GM12801 (cell line): ENCODE results near the gene SH3PXD2A.

ENCODE experiments used
- TF ChIP-seq, protein P1 (sequence below): IDR thresholded peaks from one replicate; pipeline ENCODE4 v1.5.1; 2011; ENCODE audit warnings: control low read depth; ENCODE audit not compliant: insufficient read length; ENCODE audit errors: extremely low read depth

SH3PXD2A gene

DNA sequence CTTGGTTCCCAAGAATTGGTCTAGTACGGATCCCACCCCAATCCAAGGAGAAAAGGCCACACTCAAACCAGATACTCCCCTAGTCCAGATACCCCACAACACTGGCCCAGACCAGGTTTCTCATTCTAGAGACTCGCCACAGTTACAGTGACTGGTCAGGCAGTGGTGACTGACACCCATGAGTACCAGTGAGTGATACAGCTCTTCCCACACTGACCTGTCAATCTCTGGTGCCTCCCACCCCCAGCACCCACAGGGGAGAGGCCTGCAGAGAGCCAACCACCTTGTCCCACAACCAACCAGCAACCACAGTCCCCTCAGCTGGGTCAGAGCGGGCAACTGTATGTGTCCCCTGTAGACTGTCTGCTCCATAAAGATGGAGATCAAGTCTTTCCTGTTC lies 209.1 kb downstream of the SH3PXD2A start:
- TF ChIP-seq, protein P1, sequence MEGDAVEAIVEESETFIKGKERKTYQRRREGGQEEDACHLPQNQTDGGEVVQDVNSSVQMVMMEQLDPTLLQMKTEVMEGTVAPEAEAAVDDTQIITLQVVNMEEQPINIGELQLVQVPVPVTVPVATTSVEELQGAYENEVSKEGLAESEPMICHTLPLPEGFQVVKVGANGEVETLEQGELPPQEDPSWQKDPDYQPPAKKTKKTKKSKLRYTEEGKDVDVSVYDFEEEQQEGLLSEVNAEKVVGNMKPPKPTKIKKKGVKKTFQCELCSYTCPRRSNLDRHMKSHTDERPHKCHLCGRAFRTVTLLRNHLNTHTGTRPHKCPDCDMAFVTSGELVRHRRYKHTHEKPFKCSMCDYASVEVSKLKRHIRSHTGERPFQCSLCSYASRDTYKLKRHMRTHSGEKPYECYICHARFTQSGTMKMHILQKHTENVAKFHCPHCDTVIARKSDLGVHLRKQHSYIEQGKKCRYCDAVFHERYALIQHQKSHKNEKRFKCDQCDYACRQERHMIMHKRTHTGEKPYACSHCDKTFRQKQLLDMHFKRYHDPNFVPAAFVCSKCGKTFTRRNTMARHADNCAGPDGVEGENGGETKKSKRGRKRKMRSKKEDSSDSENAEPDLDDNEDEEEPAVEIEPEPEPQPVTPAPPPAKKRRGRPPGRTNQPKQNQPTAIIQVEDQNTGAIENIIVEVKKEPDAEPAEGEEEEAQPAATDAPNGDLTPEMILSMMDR, result no peak

DNA sequence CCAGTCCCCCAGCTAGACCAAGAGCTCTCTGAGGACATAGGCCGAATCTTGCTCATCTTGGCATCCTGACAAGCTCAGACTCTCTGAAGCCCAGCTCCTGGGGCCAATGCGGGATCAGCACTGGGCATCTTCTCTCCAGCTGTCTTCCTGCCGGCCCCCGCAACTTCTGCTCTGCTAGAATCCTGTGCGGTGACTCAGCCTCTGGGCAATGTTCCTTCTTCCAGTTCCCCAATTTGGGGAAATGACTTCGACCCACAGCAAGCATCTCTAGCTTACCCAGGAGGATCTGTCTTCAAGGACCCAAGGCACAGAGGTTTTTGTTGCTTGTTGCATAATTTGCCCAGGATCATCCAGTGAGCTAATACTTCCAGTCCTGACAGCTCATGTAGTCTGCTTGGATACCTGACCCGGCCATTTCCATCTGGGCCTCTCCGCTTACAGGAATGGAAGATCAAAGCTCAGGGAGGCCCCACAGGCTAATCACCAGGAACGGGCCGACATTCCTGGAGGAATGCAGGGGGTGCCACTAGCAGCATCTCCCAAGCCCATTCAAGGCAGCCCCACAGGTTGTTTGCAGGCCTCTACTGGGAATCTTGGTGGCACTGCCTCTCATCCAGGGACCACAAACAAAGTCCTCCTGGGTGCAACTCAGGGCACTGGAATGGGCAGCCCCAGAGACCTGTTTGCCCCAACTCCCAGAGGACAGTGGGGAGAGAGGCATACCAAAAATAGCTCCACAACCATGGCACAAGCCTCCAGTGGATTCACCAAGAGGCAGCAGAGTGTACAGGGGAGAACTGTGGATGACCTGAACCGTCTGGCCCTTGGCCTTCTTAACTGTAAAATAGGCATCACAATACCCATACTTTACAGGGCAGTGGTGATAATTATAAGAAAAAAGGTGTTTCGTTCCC lies 210.0 kb downstream of the SH3PXD2A start:
- TF ChIP-seq, protein P1, result no peak

DNA sequence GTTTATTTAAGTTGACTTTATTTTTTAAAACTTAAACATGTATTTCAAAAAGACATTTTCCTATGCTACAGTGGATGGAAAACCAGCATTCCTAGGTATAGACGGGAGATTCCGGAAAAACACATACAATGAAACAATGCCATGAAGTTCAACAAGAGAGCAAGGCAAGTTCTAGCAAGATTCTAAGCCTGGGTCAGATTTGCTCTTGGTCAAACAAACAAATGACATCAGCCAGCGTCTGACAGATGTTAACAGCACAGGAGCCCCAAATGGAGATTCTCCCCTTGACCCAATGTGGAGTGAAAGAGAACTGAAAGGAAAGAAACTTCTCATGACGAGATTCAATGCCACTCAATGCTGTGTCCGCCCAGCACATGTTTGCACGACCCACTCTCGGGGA lies 212.0 kb downstream of the SH3PXD2A start:
- TF ChIP-seq, protein P1, result no peak

DNA sequence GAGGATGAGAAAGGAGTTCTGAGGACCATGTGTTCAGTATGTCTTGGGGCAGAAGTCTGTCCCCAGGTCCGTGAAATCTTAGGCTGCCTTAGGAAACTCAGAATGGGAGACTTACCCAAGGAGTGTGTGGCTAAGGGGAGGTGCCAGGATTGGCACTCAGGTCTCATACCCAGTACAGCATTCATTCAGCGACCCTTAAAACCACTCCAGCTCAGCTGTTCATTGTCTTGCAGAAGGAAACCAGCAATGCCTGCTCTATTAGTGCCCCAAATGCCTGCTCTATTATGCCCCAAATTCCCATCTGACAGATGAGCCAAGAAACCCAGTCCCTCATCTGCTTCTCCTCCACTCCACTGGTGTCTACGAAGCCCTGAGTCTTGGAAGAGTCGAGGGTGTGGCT lies 214.1 kb downstream of the SH3PXD2A start:
- TF ChIP-seq, protein P1, result no peak

DNA sequence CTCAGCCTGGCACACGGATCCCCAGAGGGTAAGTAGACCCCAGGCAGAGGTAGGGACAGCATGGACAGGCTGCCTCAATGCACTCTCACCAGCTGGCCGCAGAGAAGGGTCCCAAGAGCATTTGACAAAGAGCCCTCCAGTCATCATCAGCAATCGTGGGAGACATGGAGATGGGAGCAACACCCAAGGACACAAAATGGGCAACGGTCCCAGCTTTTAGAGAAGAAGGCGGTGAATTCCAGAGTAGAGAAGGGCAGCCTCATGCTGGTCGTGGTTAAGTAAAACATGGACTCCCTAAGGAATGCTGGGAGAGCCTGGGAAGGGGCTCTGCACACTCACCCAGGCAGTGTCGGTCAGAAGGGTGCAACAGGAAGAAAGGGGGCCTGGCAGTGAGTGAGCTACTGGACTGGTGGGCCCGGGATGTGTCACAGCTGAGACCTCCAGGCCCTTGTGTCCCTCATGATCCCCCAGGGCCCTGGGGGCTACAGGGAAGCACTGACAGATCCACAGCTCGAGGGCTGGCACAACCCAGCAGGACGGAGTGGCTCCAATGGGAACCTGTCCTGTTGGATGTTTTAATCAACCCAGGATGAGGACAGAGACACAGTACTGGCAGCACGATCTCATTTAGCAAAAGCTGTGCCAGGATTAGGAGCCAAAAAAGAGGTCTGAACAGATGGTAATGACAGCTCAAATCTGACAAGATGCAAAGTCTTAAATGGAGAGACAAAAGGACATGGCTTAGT lies 214.8 kb downstream of the SH3PXD2A start:
- TF ChIP-seq, protein P1, result no peak

DNA sequence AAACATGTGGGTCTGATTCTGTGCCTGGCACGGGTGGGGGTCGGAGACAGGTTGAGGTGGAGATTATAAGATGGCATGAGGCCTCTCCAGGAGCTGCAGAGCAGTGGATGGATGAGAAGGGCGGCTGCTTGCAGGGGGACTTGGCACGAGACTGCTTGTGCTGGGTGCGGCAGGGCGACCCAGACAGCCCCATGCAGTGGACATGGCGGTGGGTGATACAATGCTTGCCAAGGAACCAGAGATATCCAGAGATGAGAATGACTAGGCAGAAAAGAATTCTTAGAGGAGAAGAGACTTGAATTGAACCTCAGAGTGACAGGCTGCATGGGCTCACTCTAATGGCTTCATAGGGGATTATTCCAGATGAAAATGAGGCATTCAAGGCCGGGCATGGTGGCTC lies 216.4 kb downstream of the SH3PXD2A start:
- TF ChIP-seq, protein P1, result no peak

DNA sequence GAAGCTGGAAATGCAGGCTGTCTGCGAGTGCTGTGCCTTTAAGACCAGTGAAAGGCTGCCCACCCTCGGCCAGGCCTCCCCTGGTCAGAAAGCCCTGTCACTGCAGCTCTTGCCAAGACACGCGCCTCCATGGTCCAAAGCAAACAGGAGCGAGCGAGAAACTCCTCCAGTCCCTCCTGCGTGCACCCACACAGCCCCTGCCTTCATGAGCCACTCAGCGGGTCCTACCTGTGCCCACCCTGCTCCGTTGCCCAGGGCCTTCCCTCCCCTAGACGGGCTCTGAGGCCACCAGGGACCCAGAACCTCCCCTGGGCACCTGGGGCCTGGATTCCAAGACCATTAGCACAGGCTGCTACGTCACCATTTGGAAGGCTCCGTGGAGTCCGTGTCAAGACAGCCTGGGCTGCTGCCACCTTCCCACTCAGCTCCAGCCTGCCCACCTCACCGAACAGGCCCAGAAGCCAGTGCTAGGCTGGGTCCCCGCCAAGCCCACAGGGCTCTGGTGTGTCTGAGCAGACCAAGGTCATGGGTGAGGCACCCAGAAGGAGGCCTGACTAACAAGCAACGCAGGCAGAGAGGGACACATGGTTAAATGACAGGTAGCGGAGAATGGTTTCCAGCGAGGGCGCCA lies 217.3 kb downstream of the SH3PXD2A start:
- TF ChIP-seq, protein P1, result no peak
